ENCODE measurements around the gene IRF4.

- TF ChIP-seq POLR2AphosphoS5 (IDR thresholded peaks at IDR 0.05; ENCODE audit: low read depth, low read length) (no peak), MXI1 (IDR thresholded peaks at IDR 0.05; ENCODE audit: low read depth, low read length) (no peak), RXRA (IDR thresholded peaks at IDR 0.05; ENCODE audit: borderline replicate concordance, low read depth) (no peak), MAX (IDR thresholded peaks at IDR 0.05; ENCODE audit: low read depth) (no peak), CTCF (IDR thresholded peaks at IDR 0.05) (no peak), FOXM1 (IDR thresholded peaks at IDR 0.05; ENCODE audit: low read depth) (no peak), EP300 (IDR thresholded peaks at IDR 0.05; ENCODE audit: borderline replicate concordance in 1 of 2, low read depth in 1 of 2, low read length in 1 of 2) (no peak)
These were observed 12.0 kb upstream of the IRF4 start for GRCh38 chr6:379410-380181.

Data from SK-N-SH (cell line).